Inflammatory macrophage treated with lipopolysaccharide for 4 hours (primary cell): Measurements from ENCODE around the gene GJE1.

Experiments used
- DNase-seq: peaks from one replicate; pipeline ENCODE4 v3.0.0-alpha.2; 2020

GJE1 gene

DNA sequence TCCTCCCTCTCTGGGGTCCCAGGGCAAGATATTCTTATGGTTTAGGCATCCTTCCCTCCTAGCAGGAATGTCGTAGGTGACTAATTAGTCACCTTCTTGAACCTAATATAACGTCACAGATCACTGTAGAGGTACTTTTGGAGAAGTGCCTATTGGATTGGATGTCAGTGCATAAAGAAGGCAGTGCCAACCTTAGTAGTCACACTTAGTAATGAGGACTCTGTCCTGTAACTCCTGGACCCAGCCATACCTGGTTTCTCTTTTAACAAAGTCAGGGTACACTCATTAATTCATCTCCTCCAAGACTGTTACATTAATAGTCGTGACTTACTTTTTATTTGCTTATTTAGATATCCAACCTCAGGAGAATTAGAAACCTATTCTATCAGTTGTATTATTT is 34.3 kb downstream of the GJE1 start:
- no peak for DNase-seq

DNA sequence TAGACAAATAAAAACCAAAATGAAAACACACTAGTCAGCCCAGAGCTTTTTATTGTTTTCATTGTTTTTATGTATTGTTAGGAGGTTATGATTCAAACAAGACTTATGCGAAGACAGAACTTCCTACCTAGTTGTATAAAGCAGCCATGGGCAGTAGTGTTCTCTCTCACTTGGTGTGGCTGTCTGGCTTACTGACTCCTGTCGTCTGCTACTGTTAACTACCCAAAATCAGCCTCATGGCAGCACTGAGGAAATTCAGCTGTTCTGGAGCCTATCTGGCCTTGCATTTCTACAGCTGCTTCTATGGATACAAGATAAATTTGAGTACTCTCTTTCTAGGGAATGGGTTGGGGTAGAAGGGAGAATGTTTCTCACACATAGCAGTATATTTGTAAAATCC is 34.8 kb downstream of the GJE1 start:
- no peak for DNase-seq

GRCh38 chr6:142171351-142171750 is 38.6 kb downstream of the GJE1 start:
- DNase-seq = no peak

- no peak for DNase-seq
Measured at GRCh38 chr6:142172758-142173157, 40.0 kb downstream of the GJE1 start.

- no peak for DNase-seq
Measured at GRCh38 chr6:142173980-142174379, 41.3 kb downstream of the GJE1 start.

- no peak for DNase-seq
Measured at GRCh38 chr6:142174703-142175102, 42.0 kb downstream of the GJE1 start.

DNA sequence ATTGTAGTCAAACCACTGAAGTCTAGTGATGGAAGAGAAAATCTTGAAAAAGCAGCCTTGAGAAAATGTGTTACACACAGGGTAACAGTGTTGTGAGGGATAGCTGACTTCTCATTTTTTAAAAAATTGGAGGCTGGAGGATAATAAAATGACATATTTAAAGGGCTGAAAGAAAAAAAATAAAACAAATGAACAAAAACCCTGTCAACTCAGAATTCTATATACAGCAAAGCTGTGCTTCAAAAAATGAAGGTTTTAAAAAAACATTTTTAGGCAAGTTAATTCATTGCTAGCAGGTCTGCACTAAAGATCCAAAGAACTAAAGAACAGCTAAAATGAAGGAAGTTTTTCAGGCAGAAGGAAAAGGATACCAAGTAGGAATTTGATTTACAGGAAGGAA is 45.4 kb downstream of the GJE1 start:
- DNase-seq = no peak

- DNase-seq = no peak
Measured at GRCh38 chr6:142182004-142182403, 49.3 kb downstream of the GJE1 start.

DNA sequence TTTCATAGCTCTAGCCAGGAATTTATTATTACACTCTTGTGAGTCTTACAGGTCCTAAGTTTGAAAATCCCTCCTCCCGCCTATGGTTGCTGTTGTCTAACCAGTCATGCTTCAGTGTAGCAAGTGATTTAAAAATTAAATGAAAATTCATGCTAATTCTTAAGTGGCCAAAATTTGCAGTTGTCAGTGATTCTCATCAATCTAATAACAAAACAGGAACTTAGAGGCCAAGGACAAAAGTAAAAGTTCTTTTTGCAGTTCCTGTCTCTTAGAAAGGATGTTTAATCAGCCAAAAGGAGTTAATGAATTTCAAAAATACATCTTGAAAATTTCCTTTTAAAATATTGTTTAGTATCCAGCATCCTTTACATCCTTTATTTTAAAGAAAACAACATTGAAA is 50.6 kb downstream of the GJE1 start:
- peak; percentile 4 for DNase-seq

DNA sequence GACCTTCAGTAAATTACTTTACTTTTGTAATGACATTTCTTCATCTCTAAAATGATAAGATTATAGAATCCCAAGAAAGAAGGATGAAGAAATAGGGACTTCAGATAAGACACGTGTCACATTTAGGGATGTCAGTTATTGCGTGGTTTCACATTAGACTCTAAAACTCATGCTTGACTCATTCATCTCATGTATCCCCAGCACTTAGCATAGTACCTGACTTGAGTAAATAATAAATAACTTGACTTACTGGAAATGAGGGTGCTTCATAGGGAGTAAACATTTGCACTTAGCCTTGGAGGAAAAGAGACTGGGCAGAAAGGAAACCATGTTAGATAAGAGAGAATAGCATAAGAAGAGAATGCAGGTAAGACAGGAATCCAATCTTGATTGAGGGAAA is 51.6 kb downstream of the GJE1 start:
- DNase-seq = no peak
